ENCODE measurements around the gene SEPTIN3. TPM values are rescaled to one million over a fixed set of nuclear protein-coding genes. Genes with fewer than 3 reads are reported as not detected.

The SEPTIN3 gene
- polyA plus RNA-seq, 1 donor from 2014 or later = 167 TPM

GRCh38 chr22:41932353-41932752 is 36.9 kb upstream of the SEPTIN3 start:
- Histone ChIP-seq H3K9ac (ENCODE audit: low read length) (no peak overlapping the region), H2AFZ (ENCODE audit: low read depth, low read length) (no peak overlapping the region), H3K36me3 (ENCODE audit: insufficient read depth, low read length) (no peaks in the 10 kb centered on the region), H3K4me2 (ENCODE audit: low read length) (no peak overlapping the region), H3K27ac (ENCODE audit: low read length) (no peak overlapping the region), H3K4me3 (ENCODE audit: low read length) (no peak overlapping the region), H3K9me3 (ENCODE audit: low read length) (no peaks in the 10 kb centered on the region), H3K27me3 (ENCODE audit: insufficient read depth, low read depth, low read length) (no peaks in the 10 kb centered on the region), H3K79me2 (replicated peaks; ENCODE audit: insufficient read depth, low read length) (no peaks in the 10 kb centered on the region), H4K20me1 (ENCODE audit: insufficient read depth) (no peaks in the 10 kb centered on the region), H3K9me2 (ENCODE audit: insufficient read depth, low read length) (no peaks in the 10 kb centered on the region), H3F3A (ENCODE audit: insufficient read depth, low read length, poor library complexity, severe bottlenecking) (no peaks in the 10 kb centered on the region)
- TF ChIP-seq TAF1 (IDR thresholded peaks at IDR 0.05; ENCODE audit: low read depth) (no peak), REST (IDR thresholded peaks at IDR 0.05; ENCODE audit: borderline replicate concordance) (no peak), POLR2AphosphoS5 (IDR thresholded peaks at IDR 0.05) (no peak), EP300 (conservative IDR thresholded peaks at IDR 0.05; ENCODE audit: poor library complexity, severe bottlenecking) (no peak)

GRCh38 chr22:41933411-41934177 is 35.6 kb upstream of the SEPTIN3 start:
- Histone ChIP-seq H3K9me3 (ENCODE audit: low read length) (no peaks in the 10 kb centered on the region), H3K9me2 (ENCODE audit: insufficient read depth, low read length) (no peaks in the 10 kb centered on the region), H3K27me3 (ENCODE audit: insufficient read depth, low read depth, low read length) (no peaks in the 10 kb centered on the region), H3K36me3 (ENCODE audit: insufficient read depth, low read length) (no peaks in the 10 kb centered on the region), H3K4me3 (ENCODE audit: low read length) (no peak overlapping the region), H3F3A (ENCODE audit: insufficient read depth, low read length, poor library complexity, severe bottlenecking) (no peaks in the 10 kb centered on the region), H2AFZ (ENCODE audit: low read depth, low read length) (no peak overlapping the region), H3K79me2 (replicated peaks; ENCODE audit: insufficient read depth, low read length) (no peaks in the 10 kb centered on the region), H3K9ac (ENCODE audit: low read length) (no peak overlapping the region), H3K4me2 (ENCODE audit: low read length) (no peak overlapping the region), H4K20me1 (ENCODE audit: insufficient read depth) (no peaks in the 10 kb centered on the region), H3K27ac (ENCODE audit: low read length) (no peak overlapping the region)
- TF ChIP-seq EP300 (conservative IDR thresholded peaks at IDR 0.05; ENCODE audit: poor library complexity, severe bottlenecking) (no peak), REST (IDR thresholded peaks at IDR 0.05; ENCODE audit: borderline replicate concordance) (no peak), EZH2 (IDR thresholded peaks at IDR 0.05; ENCODE audit: borderline replicate concordance, insufficient read depth, low read length, poor library complexity, severe bottlenecking) (no peak), MXI1 (conservative IDR thresholded peaks at IDR 0.05; ENCODE audit: poor library complexity, severe bottlenecking) (no peak)
